GM21825 (cell line): Measurements from ENCODE around the gene ZNF316.
"Not testable (repeated sequence)": the region's sequence is repeated elsewhere in the genome, so short reads cannot be mapped to it uniquely, and the experiment has no call there.

Experiments used
- ATAC-seq: cut with Tn5 transposase; IDR thresholded peaks from one replicate; pipeline ENCODE4 v1.9.1; 2021; ENCODE audit warnings: mild to moderate bottlenecking, moderate library complexity; ENCODE audit not compliant: unreplicated experiment

The ZNF316 gene

DNA sequence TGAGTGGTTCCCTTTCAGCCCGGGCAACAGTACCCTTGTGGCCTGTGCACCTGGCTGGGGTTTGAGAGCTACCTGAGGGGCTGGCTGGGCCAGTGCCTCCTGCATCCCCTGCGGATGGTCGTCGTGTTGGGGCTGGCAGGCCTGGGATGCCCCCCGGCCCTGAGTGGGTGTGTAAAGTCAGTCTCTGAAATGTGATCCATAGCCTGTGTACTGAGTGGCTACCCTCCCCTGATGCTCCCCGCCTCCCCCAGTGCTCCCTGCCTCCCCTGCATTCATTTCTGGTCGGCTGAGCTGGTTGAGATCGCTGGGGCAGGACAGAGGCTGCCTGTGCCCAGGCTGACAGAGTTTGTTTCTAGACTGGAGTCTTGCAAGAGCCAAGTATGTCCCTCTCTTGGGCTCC is 9.3 kb downstream of the ZNF316 start:
- no peak for ATAC-seq

DNA sequence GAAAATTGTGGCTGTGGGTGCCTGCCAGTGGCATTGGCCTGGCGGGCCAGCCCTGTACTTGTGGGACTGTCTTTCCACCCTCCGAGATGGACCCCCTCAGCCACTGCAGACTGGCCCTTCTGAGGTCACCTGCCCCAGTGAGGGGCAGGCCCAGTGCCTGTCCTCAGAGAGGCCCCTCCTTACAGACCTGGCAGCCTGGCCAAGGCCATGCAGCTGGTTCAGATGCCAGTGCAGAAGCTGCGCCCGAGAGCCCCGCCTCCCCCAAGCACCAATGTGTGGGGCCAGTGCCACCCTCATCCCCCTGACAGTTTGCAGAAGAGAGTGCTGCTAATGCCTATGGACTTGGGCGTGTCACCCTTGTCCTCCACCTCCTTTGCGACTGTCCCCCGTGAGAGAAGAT is 10.0 kb downstream of the ZNF316 start:
- no peak for ATAC-seq

DNA sequence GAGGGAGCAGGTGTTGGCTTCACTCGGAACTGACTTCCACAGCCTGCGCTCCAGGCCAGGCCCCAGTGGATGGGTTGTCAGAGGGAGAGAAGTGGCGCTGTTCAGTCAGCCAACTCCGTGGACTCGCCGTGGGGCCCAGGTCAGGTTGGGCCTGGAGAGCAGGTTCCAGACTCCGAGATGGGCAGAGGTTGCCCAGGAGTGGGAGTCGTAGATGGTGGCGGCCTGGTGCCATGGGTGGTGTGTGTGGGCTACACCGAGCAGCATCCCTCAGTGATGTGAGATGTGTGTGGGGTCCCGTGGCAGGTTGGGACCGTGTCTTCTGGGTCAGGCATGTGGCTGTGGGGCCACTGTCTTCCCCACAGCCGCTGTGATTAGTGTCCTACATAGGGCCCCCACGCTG is 10.4 kb downstream of the ZNF316 start:
- no peak for ATAC-seq

DNA sequence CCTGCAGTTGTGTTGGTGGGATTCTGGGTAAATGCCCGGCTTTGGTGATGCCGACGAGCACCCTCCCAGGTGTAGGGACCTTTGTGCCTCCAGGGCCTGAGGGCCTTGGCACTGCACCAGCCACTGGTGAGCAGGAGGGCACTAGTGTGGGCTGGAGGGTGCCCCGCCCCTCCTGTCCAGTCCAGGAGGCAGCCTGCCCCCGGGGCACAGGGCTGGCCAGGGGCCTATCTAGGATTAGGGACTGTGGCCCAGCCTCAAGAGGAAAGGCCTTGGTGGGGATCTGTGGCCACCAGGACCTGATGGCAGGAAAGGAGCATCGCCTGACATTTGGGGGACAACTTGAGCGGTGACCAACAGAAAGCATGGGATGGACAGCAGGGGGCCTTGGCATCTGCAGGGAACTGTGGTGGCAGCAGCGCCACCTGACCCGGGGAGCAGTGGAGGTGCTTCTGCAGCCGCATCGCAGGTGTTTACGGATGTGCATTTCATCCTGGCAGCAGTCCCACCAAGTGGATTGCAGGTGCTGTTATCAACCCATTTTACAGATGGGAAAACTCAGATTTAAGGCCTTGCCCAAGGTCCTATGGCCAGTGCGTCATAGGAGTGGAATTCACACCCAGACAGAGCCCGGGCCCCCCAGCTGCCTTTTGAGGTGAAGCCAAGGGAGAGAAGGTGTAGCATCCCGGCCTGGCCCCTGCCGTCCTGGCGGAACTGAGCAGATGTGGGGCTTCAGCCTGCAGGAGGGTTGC is 11.1 kb downstream of the ZNF316 start:
- no peak for ATAC-seq

DNA sequence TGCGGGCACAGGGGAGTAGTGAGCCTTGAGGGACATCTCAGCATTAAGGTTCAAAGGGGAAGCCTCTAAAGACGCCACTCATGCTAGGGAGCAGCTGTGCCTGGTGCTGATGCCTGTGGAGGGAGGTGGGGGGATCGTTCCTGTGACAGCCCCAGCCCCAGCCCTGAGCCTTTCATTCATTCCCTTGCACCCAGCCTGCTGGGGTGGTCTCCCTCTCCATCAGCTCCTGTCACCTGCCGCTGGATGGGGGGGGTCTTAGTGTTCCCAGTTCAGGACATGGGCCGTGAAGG is 11.6 kb downstream of the ZNF316 start:
- no peak for ATAC-seq

DNA sequence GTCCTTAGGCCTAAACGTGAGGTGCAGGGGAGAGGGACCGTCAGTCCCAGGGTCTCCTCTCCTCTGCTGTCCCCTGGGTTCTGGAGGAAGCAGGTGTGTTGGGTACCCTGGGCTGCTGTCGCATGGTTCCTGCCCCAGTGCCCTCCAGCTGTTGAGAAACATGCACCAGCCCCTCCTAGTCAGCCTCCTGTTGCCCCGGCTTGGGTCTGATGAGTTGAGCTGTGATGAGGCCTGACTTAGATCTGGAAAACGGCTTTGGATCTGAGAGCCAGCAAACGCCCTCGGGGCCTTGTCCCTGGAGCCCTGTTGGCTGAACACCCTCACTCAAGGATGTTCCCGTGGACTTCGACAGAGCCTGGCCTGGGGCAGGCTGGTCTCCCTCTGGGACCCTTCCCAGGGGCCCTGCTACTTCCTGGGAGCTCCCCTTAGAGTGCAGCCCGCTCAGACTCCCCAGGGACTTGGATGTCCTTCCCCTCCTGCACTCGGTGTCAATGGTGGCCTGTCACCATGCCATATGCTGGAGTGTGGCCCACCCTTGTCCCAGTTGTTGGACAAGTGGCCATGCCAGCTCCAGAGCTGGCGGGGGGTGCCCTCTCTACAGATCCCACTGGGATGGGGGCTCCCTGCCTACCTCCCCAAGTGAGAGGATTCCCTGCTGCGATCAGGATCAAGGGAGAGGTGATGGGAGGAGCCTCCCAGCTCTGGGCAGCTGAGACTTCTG is 12.3 kb downstream of the ZNF316 start:
- no peak for ATAC-seq

DNA sequence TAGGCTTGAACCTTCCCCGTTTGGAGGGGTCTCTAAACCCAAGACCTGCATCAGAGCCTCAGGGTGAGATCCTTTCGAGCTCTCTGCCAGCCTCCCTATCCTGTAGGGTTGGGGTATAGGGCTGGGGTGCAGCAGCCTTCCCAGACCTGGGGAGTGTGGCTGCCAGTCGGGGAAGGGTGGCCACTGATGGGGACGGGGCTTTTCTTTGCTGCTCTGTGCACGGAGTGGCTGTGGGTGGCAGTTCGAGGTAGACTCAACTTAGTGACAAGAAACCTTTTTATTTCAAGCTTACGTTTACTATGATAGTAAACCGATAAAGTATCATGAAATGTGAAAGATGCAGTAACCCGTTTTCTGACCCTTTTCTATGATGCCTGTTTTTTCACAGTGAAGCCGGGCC is 13.0 kb downstream of the ZNF316 start:
- ATAC-seq, result no peak

DNA sequence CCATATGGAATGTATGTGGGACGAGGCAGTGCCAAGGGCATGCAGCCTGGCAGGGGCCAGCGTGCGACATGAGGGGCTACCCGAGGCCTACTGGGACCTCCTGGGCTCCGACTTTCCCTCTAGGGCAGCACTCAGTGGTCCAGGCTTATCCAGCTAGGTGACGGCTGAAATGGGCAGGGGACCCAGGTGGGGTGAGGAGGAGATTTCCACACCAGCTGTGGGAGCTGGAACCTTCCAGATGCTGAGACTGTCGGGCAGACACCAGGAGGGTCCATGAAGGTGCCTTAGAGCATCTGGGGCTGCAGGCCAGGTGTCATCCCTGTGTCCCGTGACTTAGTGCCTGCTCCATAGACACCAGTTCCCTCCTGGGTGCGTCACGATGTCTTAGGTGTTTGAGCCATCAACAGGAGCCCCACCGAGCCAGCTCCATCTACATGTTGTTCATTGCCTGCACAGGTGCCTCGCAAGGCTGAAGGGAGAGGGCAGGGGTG is 13.4 kb downstream of the ZNF316 start:
- ATAC-seq, result no peak

DNA sequence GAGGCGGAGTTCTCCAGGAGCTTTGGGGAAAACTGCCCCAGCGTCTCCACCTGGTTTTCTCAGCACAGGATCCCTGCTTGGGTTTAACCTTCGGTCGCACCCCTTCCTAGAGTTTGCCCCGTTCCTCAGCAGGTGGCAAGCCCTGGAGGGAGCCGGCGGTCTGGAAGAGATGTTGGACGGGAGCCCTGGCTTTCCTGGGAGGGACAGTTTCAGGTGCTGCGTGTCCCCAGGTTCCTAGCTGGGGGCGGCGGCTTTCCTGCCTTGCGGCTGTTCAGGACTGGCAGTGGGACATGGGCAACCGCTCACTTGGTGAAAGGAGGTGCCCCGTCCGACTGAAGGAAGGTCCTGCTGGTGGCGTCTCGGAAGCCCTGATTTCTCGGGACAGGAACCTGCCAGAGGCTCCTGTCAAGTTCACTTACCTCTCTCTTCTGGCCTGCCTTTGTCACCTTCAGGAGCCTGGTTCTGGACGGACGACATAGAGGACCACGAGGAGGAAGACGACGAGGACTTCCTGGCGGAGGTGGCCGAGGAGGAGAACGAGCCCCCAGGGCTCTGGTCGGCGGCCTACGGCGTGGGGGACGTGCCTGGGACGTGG is 14.8 kb downstream of the ZNF316 start:
- no peak for ATAC-seq

DNA sequence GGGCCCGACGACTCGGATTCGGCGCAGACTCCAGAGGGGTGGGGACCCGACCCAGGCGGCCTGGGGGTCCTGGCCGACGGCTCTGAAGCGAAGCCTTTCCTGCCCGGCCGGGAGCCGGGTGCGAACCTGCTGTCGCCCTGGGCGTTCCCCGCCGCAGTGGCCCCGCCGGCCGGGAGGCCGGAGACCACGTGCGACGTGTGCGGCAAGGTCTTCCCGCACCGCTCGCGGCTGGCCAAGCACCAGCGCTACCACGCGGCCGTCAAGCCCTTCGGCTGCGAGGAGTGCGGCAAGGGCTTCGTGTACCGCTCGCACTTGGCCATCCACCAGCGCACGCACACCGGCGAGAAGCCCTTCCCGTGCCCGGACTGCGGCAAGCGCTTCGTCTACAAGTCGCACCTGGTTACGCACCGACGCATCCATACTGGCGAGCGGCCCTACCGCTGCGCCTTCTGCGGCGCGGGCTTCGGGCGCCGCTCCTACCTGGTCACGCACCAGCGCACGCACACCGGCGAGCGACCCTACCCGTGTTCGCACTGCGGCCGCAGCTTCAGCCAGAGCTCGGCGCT is 15.4 kb downstream of the ZNF316 start:
- no peak for ATAC-seq

DNA sequence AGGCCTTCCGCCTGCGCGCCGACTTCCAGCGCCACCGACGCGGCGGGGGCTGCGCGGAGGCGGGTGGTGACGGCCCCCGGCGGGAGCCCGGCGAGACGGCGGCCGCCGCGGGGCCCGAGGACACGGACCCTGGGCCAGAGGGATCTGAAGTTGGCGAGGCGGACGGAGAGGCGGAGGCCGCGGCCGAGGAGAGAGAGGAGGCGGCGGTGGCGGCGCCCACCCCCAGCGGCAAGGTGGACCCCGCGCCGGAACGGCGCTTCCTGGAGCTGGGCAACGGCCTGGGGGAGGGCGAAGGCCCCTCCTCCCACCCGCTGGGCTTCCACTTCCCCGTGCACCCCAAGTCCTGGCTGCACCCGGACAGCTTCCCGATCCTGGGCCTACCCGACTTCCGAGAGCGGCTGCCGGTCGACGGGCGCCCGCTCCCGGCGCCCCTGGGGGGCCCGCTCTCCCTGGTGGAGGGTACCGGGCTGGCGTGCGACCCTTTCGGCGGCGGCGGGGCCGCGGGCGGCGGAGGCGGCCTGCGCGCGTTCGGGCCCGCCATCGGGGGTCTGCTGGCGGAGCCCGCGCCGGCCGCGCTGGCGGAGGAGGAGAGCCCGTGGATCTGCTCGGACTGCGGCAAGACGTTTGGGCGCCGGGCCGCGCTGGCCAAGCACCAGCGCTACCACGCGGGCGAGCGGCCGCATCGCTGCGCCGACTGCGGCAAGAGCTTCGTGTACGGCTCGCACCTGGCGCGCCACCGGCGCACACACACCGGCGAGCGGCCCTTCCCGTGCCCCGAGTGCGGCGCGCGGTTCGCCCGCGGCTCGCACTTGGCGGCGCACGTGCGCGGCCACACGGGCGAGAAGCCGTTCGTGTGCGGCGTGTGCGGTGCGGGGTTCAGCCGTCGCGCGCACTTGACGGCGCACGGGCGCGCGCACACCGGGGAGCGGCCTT is 16.2 kb downstream of the ZNF316 start:
- no peak for ATAC-seq

DNA sequence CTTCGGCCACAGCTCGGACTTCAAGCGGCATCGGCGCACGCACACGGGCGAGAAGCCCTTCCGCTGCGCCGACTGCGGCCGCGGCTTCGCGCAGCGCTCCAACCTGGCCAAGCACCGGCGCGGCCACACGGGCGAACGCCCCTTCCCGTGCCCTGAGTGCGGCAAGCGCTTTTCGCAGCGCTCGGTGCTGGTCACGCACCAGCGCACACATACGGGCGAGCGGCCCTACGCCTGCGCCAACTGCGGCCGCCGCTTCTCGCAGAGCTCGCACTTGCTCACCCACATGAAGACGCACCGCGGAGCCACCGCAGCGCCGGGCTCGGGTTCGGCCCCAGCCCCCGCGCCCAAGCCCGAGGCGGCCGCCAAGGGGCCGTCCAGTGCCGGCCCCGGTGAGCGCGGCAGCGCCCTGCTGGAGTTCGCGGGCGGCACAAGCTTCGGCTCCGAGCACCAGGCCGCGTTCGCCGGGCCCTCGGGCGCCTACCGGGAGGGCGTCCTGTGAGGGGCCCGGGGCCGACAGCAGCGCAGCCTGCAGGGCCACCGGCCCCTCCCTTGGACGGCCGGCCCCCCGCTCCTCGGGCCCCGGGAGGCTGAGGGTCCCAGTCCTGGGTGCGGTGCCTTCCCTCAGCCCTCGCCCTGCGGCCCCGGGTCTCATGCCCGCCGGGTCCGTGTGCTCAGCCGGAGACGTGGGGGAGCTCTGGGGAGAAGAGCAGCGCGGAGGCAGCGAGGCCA is 17.2 kb downstream of the ZNF316 start:
- no peak for ATAC-seq

DNA sequence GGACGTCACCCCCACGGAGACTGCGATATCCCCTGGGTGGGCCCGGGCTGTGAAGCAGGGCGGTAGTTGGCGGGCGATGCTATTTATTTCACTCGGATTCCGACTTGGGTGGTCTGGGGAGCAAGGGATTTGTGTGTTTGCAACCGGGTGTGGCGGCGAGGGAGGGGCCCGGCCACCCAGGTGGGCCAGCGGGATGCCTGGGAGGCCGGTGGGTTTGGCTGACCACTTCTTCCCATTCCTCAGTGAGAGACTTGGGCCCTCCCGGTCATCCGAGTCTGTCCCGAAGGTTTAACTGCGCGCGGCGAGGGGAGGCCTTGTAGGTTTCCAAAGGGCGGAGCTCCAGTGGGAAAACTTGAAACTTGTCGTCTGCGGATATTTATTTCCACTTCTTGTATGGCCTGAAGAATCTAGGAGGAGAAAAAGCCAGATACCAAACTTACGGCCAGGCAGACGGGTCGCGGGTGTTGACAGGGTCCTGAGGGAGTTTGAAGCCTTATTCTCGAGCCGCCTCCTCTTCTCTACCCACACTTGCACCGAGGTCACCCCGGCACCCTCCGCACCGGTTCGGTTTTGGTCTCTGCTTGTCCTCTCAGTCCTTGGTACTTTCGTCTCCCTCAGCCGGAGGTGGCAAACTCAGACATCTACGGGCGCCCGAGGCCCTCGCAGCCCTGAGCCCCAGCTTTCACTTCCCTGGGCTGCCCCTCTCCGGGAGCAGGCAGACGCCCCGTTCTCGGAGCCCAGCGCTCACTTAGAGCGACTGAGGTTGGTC is 17.9 kb downstream of the ZNF316 start:
- no peak for ATAC-seq

DNA sequence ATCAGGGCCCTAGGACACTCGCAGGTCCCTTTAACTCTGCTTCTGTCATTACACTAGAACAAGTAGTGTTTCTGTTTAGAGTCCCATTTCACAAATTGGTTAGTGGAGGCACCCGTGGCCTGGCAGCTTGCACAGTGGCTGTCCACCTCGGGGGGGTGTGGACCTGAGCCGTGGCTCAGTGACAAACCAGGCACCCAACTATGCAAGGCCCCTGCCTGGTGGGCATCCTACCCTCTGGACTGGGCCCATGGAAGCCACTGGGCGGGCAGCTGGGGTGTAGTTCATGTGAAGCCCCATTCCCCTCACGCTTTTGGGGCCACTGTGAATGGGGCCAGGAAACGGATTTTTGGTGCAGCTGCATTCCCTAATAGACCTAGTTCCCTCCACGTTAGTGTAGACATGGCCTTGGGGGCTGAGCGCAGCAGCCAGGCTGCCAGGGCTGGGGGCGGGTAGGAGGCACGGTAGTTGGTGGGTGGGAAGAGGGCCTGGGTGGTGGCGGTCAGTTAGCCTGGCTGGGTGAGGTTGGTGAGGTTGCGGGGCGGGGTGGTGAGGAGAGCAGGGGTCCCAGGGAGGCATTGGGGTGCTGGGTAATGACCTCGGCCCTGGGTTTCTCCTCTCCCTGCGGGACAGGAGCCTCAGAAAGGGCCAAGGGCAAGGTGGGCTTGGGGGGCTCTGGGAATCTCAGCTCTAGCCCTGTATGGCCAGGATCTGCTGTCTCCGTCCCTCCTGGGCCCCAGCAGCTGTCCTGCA is 18.7 kb downstream of the ZNF316 start:
- no peak for ATAC-seq

DNA sequence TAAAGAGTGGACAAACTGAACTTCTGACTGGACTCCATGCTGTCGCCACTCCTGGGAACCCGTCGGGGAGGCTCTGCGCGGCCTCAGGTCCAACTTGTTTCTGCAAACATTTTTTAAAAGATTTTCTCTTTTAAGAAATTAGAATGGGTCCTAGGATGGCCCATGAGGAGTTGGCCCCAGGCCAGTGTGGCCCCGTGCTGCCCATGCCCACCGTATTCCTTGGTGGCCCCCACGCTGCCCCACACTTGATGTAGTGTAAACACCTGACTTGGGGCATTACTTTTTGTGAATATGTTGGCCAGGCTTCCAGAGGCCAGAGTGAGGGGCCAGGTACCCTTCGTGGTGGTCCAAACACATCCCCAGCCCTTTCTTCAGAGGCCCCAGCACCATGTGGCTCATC is 19.3 kb downstream of the ZNF316 start:
- ATAC-seq, result no peak

DNA sequence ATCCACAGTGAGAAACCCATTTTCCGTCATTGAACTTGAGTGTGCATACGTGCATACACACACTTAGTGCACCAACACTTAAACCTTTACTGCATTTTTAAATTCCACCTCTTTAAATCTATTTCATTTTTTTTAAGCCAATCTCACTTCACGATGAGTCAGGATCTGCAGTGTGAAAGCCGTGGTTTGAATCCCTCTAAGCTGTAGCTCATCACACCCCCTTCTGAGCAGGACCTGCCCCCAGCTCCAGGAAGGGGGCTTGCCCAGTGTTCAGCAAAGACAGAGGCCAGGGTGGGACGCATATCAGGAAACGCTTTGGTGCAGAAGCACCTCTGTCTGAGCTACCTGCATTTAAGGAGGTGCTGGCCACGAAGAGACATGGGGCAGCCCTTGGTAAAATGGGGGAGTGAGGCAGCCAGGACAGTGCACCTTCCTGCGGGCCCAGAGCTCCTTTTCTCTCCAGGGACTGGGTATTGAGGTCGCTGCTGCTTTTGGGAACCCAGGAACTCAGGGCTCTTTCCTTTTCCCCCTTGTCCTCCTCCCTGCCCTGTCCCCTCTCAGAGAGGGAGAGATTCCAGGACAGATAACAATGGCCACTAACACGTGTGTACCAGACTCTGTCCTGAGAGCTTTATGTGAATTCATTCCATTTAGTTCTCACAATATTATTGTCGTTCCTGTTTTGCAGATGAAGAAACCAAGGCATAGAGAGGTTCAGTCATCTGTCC is 21.7 kb downstream of the ZNF316 start:
- ATAC-seq, result no peak

DNA sequence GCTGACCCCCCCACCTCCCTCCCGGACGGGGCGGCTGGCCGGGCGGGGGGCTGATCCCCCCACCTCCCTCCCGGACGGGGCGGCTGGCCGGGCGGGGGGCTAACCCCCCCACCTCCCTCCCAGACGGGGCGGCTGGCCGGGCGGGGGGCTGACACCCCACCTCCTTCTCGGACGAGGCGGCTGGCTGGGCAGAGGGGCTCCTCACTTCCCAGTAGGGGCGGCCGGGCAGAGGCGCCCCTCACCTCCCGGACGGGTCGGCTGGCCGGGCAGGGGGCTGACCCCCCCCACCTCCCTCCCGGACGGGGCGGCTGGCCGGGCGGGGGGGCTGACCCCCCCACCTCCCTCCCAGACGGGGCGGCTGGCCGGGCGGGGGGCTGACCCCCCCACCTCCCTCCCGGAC is 33.7 kb downstream of the ZNF316 start:
- ATAC-seq, result not testable (repeated sequence)

DNA sequence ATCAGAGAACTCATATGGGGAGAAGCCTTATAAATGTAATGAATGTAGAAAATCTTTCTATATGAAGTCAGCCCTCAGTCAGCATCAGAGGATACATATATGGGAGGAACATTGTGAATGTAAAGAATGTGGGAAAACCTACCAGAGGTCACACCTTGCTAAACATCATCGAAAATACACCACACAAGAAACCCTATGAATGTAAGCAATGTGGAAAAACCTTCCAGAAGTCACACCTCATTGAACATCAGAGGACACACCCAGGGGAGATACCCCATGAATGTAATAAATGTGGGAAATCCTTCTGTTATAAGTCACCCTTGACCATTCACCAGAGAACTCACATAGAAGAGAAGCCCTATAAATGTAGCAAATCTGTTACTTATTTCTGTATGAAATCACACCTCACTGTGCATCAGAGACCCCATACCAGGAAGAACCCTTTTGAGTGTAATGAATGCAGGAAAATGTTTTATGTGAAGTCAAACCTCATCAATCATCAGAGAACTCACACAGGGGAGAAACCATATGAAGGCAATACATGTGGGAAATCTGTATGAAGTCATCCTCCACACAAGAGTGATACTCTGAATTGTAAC is 38.8 kb downstream of the ZNF316 start:
- ATAC-seq, result no peak
